HepG2 (cell line): Measurements from ENCODE around the gene SALL2. TPM values are rescaled to one million over a fixed set of nuclear protein-coding genes. Genes with fewer than 3 reads are reported as not detected.

Experiments
- FLYWCH1 ChIP-seq: sonication (generic); formaldehyde crosslinking; IDR thresholded peaks from 2 replicates; pipeline ENCODE4 v1.8.1; 2023; ENCODE audit warnings: mild to moderate bottlenecking, missing genetic modification reagents
- GATAD1 ChIP-seq: IDR thresholded peaks from 2 replicates; pipeline ENCODE4 v1.6.1; 2016; ENCODE audit warnings: missing genetic modification reagents, missing compliant biosample characterization
- GPBP1L1 ChIP-seq: sonication (generic); formaldehyde crosslinking; IDR thresholded peaks from 2 replicates; pipeline ENCODE4 v1.5.0; 2020; ENCODE audit warnings: mild to moderate bottlenecking, missing genetic modification reagents
- HMG20B ChIP-seq: conservative IDR thresholded peaks from 2 replicates; pipeline ENCODE4 v1.6.1; 2016; ENCODE audit warnings: missing genetic modification reagents, missing compliant biosample characterization
- HNF1A ChIP-seq, 2 experiments: sonication (generic) in 1 of 2; formaldehyde crosslinking in 1 of 2; IDR thresholded peaks; 2 replicates each; pipeline versions ENCODE4 v1.4.0 to v1.6.1; 2016 to 2020; ENCODE audit warnings: borderline replicate concordance in 1 of 2, low read depth in 1 of 2, mild to moderate bottlenecking in 1 of 2, missing genetic modification reagents in 1 of 2
- IRF2 ChIP-seq: IDR thresholded peaks from 2 replicates; pipeline ENCODE4 v1.6.1; 2018; ENCODE audit warnings: missing genetic modification reagents, missing compliant biosample characterization
- LRRFIP1 ChIP-seq: sonication (generic); formaldehyde crosslinking; conservative IDR thresholded peaks from 2 replicates; pipeline ENCODE4 v1.4.0; 2020; ENCODE audit warnings: missing genetic modification reagents
- PRPF4 ChIP-seq: fragments of 200-400 bp; formaldehyde crosslinking; IDR thresholded peaks from 2 replicates; pipeline ENCODE4 v1.6.1; 2016; ENCODE audit warnings: low read length, low read depth; ENCODE audit not compliant: poor library complexity, severe bottlenecking
- RARA ChIP-seq: IDR thresholded peaks from 2 replicates; pipeline ENCODE4 v1.6.1; 2016; ENCODE audit warnings: missing genetic modification reagents, missing compliant biosample characterization
- SMARCC2 ChIP-seq: fragments of 450-650 bp; IDR thresholded peaks from 2 replicates; pipeline ENCODE4 v1.6.1; 2017; ENCODE audit warnings: antibody characterized with exemption, mild to moderate bottlenecking
- ZBTB39 ChIP-seq: sonication (generic); formaldehyde crosslinking; IDR thresholded peaks from 2 replicates; pipeline ENCODE4 v1.5.0; 2020; ENCODE audit warnings: missing genetic modification reagents
- ZNF251 ChIP-seq: sonication (generic); formaldehyde crosslinking; IDR thresholded peaks from 2 replicates; pipeline ENCODE4 v1.9.0; 2021; ENCODE audit warnings: mild to moderate bottlenecking, missing genetic modification reagents
- ZNF383 ChIP-seq: sonication (generic); formaldehyde crosslinking; IDR thresholded peaks from 2 replicates; pipeline ENCODE4 v1.4.0; 2020; ENCODE audit warnings: missing genetic modification reagents, mild to moderate bottlenecking, borderline replicate concordance
- ZNF577 ChIP-seq: sonication (generic); formaldehyde crosslinking; IDR thresholded peaks from 2 replicates; pipeline ENCODE4 v1.4.0; 2020; ENCODE audit warnings: mild to moderate bottlenecking, low read depth, missing genetic modification reagents, borderline replicate concordance
- ZNF605 ChIP-seq: sonication (generic); formaldehyde crosslinking; IDR thresholded peaks from 2 replicates; pipeline ENCODE4 v1.8.0; 2022; ENCODE audit warnings: mild to moderate bottlenecking, missing genetic modification reagents
- ZNF75D ChIP-seq: sonication (generic); formaldehyde crosslinking; IDR thresholded peaks from 2 replicates; pipeline ENCODE4 v1.8.1; 2023; ENCODE audit warnings: missing genetic modification reagents, mild to moderate bottlenecking, borderline replicate concordance
- ZSCAN12 ChIP-seq: sonication (generic); formaldehyde crosslinking; IDR thresholded peaks from 2 replicates; pipeline ENCODE4 v1.9.0; 2021; ENCODE audit warnings: mild to moderate bottlenecking, missing genetic modification reagents
- polyA plus RNA-seq, 8 experiments: library from polyadenylated mRNA; depleted of rRNA in 3 of 8; stranded (reverse) in 7 of 8; unstranded in 1 of 8; fragments of >200 nt; fragmentation: Illumina TruSeq in 4 of 8; extraction: Trizol in 4 of 8; gene quantifications; 2 replicates each; pipeline versions ENCODE4 v1.2.1 to v1.2.3, GENCODE V29; 2011 to 2016; ENCODE audit warnings: low read depth in 4 of 8, missing spikeins in 1 of 8, mixed read lengths in 1 of 8; ENCODE audit not compliant: insufficient read depth in 1 of 8
- total RNA-seq, 5 experiments: library from RNA; depleted of rRNA; stranded (reverse); fragments of >200 nt; fragmentation: Illumina TruSeq; extraction: Trizol; gene quantifications; 2 replicates each; pipeline ENCODE4 v1.2.3, GENCODE V29; 2016; ENCODE audit warnings: low read depth in 1 of 5

Gene SALL2
- total and polyA plus RNA-seq, 2 of the 13 experiments (the other 11 are each of a cell fraction or from before 2014, with no cell fraction given): 4.9 to 5.8 TPM

- TF ChIP-seq ZNF75D (CRISPR knock-in tag) (no peak), ZSCAN12 (no peak), SMARCC2 (0 out of 2 replicates have a peak, but pooled peaks have one; percentile 54), HNF1A (IDR thresholded peaks at IDR 0.05; ENCODE audit: low read depth) (peak; percentile 79), HNF1A (CRISPR knock-in tag; IDR thresholded peaks at IDR 0.05; ENCODE audit: borderline replicate concordance) (peak; percentile 30; the same call in 1 of the 2 replicates), PRPF4 (no peak), IRF2 (CRISPR knock-in tag) (peak; percentile 45; the same call in 1 of the 2 replicates), ZNF251 (CRISPR knock-in tag) (no peak), LRRFIP1 (CRISPR knock-in tag) (no peak), HMG20B (no peak), RARA (CRISPR knock-in tag) (peak; percentile 22; the same call in 1 of the 2 replicates), FLYWCH1 (CRISPR knock-in tag) (no peak), ZNF605 (CRISPR knock-in tag) (no peak), GPBP1L1 (no peak), GATAD1 (CRISPR knock-in tag) (no peak), ZNF383 (CRISPR knock-in tag) (no peak), ZBTB39 (CRISPR knock-in tag) (no peak), ZNF577 (no peak)
Measured at GRCh38 chr14:21475767-21476522, 50.2 kb downstream of the SALL2 start (continued).
